HepG2 (cell line): ENCODE measurements around the gene DPM2. TPM values are rescaled to one million over a fixed set of nuclear protein-coding genes. Genes with fewer than 3 reads are reported as not detected.

Source experiments
- ADNP ChIP-seq: sonication (generic); formaldehyde crosslinking; IDR thresholded peaks from 2 replicates; pipeline ENCODE4 v1.4.0; 2020; ENCODE audit warnings: missing genetic modification reagents
- AKAP8 ChIP-seq: sonication (generic); formaldehyde crosslinking; IDR thresholded peaks from 2 replicates; pipeline ENCODE4 v1.5.1; 2020; ENCODE audit warnings: mild to moderate bottlenecking, missing genetic modification reagents
- HOXA5 ChIP-seq: sonication (generic); formaldehyde crosslinking; IDR thresholded peaks from 2 replicates; pipeline ENCODE4 v1.4.0; 2020; ENCODE audit warnings: missing genetic modification reagents
- IRF2 ChIP-seq: IDR thresholded peaks from 2 replicates; pipeline ENCODE4 v1.6.1; 2018; ENCODE audit warnings: missing genetic modification reagents, missing compliant biosample characterization
- KDM1A ChIP-seq: IDR thresholded peaks from 2 replicates; pipeline ENCODE4 v1.6.1; 2016; ENCODE audit warnings: missing compliant biosample characterization
- KLF11 ChIP-seq: IDR thresholded peaks from 2 replicates; pipeline ENCODE4 v1.6.1; 2016; ENCODE audit warnings: missing compliant biosample characterization
- SAP130 ChIP-seq: IDR thresholded peaks from 2 replicates; pipeline ENCODE4 v1.6.1; 2016; ENCODE audit warnings: low read depth
- ZBTB42 ChIP-seq: sonication (generic); formaldehyde crosslinking; IDR thresholded peaks from 2 replicates; pipeline ENCODE4 v1.5.0; 2020; ENCODE audit warnings: mild to moderate bottlenecking, missing genetic modification reagents
- ZFYVE20 ChIP-seq: sonication (generic); formaldehyde crosslinking; IDR thresholded peaks from 2 replicates; pipeline ENCODE4 v1.8.0; 2023; ENCODE audit warnings: low read depth, mild to moderate bottlenecking, moderate library complexity, missing genetic modification reagents, borderline replicate concordance
- ZNF121 ChIP-seq: sonication (generic); formaldehyde crosslinking; IDR thresholded peaks from 2 replicates; pipeline ENCODE4 v1.5.0; 2020; ENCODE audit warnings: mild to moderate bottlenecking, missing genetic modification reagents
- ZNF224 ChIP-seq: sonication (generic); formaldehyde crosslinking; IDR thresholded peaks from 2 replicates; pipeline ENCODE4 v1.5.0; 2020; ENCODE audit warnings: mild to moderate bottlenecking, missing genetic modification reagents
- ZNF546 ChIP-seq: sonication (generic); formaldehyde crosslinking; conservative IDR thresholded peaks from 2 replicates; pipeline ENCODE4 v1.8.1; 2023; ENCODE audit warnings: mild to moderate bottlenecking, missing genetic modification reagents
- ZNF713 ChIP-seq: sonication (generic); formaldehyde crosslinking; IDR thresholded peaks from 2 replicates; pipeline ENCODE4 v1.4.0; 2020; ENCODE audit warnings: mild to moderate bottlenecking, missing genetic modification reagents
- polyA plus RNA-seq, 8 experiments: library from polyadenylated mRNA; depleted of rRNA in 3 of 8; stranded (reverse) in 7 of 8; unstranded in 1 of 8; fragments of >200 nt; fragmentation: Illumina TruSeq in 4 of 8; extraction: Trizol in 4 of 8; gene quantifications; 2 replicates each; pipeline versions ENCODE4 v1.2.1 to v1.2.3, GENCODE V29; 2011 to 2016; ENCODE audit warnings: low read depth in 4 of 8, missing spikeins in 1 of 8, mixed read lengths in 1 of 8; ENCODE audit not compliant: insufficient read depth in 1 of 8
- total RNA-seq, 5 experiments: library from RNA; depleted of rRNA; stranded (reverse); fragments of >200 nt; fragmentation: Illumina TruSeq; extraction: Trizol; gene quantifications; 2 replicates each; pipeline ENCODE4 v1.2.3, GENCODE V29; 2016; ENCODE audit warnings: low read depth in 1 of 5
- TF ChIP-seq, protein P1 (sequence below): IDR thresholded peaks from 2 replicates; pipeline ENCODE4 v1.6.1; 2016; ENCODE audit warnings: control low read depth
- TF ChIP-seq, protein P2 (sequence below): sonication (generic); formaldehyde crosslinking; IDR thresholded peaks from 2 replicates; pipeline ENCODE4 v1.8.0; 2022; ENCODE audit warnings: mild to moderate bottlenecking, missing genetic modification reagents, borderline replicate concordance
- TF ChIP-seq, protein P3 (sequence below): sonication (generic); formaldehyde crosslinking; IDR thresholded peaks from 2 replicates; pipeline ENCODE4 v1.5.1; 2020; ENCODE audit warnings: mild to moderate bottlenecking, missing genetic modification reagents, moderate library complexity
- TF ChIP-seq, protein P4 (sequence below): sonication (generic); formaldehyde crosslinking; IDR thresholded peaks from 2 replicates; pipeline ENCODE4 v1.9.0; 2021; ENCODE audit warnings: missing genetic modification reagents, borderline replicate concordance
- TF ChIP-seq, protein P5 (sequence below): IDR thresholded peaks from 2 replicates; pipeline ENCODE4 v1.6.1; 2012; ENCODE audit warnings: low read length, improper control_type of control experiment

Gene DPM2
- total and polyA plus RNA-seq, 2 of the 13 experiments (the other 11 are each of a cell fraction or from before 2014, with no cell fraction given) = 24.8 to 35.3 TPM

DNA sequence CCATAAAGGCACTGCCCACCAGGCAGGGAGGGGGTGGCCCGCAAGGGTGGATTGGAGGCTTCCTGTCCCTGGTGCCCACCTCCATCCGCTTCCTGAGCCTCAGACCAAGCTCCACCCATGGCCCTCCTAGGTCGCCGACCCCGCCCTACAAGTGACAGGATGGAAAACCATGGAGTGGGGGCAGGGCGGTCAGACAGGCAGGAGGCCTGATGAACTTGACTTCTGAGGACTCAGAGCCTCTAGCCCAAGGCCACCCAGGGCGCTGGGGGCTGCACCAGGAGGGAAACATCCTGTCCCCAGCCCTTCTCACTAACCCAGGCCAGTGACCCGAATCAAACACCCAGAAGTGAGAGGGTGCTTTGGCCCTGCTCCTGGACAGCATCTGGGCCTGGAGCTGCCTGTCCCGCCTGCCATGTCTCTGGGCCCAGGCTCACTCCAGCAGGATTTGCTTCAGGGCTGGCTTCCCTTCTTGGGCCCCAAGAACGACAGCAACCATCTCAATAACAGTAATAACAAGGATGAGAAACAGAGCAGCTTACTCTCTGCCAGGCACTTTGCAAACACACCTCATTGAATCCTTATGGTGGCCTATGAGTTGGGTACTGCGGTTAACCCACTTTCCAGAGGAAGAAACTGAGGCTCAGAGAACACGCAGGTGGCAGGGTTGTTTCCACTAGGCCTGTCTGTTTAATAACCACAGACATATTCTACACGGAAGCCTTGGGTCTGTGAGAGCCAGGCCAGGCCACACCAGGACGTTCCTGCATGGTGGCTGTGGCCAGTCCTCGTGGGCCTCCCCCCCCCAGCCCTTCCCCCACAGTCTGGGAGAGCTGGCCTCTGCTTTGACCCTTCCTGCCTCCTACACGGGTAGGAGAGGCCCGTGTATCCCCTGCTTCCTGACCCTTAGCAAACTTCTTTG lies 33.8 kb downstream of the DPM2 start (continued):
- TF ChIP-seq, protein P1, sequence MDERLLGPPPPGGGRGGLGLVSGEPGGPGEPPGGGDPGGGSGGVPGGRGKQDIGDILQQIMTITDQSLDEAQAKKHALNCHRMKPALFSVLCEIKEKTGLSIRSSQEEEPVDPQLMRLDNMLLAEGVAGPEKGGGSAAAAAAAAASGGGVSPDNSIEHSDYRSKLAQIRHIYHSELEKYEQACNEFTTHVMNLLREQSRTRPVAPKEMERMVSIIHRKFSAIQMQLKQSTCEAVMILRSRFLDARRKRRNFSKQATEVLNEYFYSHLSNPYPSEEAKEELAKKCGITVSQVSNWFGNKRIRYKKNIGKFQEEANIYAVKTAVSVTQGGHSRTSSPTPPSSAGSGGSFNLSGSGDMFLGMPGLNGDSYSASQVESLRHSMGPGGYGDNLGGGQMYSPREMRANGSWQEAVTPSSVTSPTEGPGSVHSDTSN = peak; percentile 42; the same call in 1 of the 2 replicates
- TF ChIP-seq, protein P2, sequence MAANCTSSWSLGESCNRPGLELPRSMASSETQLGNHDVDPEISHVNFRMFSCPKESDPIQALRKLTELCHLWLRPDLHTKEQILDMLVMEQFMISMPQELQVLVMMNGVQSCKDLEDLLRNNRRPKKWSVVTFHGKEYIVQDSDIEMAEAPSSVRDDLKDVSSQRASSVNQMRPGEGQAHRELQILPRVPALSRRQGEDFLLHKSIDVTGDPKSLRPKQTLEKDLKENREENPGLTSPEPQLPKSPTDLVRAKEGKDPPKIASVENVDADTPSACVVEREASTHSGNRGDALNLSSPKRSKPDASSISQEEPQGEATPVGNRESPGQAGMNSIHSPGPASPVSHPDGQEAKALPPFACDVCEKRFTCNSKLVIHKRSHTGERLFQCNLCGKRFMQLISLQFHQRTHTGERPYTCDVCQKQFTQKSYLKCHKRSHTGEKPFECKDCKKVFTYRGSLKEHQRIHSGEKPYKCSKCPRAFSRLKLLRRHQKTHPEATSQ (CRISPR knock-in tag) = no peak
- TF ChIP-seq SAP130 = peak; percentile 95
- TF ChIP-seq ZNF546 (CRISPR knock-in tag) = no peak
- no peak for TF ChIP-seq ZNF713
- no peak for TF ChIP-seq ZNF121
- TF ChIP-seq, protein P3, sequence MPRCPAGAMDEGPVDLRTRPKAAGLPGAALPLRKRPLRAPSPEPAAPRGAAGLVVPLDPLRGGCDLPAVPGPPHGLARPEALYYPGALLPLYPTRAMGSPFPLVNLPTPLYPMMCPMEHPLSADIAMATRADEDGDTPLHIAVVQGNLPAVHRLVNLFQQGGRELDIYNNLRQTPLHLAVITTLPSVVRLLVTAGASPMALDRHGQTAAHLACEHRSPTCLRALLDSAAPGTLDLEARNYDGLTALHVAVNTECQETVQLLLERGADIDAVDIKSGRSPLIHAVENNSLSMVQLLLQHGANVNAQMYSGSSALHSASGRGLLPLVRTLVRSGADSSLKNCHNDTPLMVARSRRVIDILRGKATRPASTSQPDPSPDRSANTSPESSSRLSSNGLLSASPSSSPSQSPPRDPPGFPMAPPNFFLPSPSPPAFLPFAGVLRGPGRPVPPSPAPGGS (CRISPR knock-in tag) = peak; percentile 70; the same call in 1 of the 2 replicates
- TF ChIP-seq, protein P4, sequence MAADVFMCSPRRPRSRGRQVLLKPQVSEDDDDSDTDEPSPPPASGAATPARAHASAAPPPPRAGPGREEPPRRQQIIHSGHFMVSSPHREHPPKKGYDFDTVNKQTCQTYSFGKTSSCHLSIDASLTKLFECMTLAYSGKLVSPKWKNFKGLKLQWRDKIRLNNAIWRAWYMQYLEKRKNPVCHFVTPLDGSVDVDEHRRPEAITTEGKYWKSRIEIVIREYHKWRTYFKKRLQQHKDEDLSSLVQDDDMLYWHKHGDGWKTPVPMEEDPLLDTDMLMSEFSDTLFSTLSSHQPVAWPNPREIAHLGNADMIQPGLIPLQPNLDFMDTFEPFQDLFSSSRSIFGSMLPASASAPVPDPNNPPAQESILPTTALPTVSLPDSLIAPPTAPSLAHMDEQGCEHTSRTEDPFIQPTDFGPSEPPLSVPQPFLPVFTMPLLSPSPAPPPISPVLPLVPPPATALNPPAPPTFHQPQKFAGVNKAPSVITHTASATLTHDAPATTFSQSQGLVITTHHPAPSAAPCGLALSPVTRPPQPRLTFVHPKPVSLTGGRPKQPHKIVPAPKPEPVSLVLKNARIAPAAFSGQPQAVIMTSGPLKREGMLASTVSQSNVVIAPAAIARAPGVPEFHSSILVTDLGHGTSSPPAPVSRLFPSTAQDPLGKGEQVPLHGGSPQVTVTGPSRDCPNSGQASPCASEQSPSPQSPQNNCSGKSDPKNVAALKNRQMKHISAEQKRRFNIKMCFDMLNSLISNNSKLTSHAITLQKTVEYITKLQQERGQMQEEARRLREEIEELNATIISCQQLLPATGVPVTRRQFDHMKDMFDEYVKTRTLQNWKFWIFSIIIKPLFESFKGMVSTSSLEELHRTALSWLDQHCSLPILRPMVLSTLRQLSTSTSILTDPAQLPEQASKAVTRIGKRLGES (CRISPR knock-in tag) = no peak
- 0 out of 2 replicates have a peak, but pooled peaks have one; percentile 77 for TF ChIP-seq AKAP8 (CRISPR knock-in tag)
- no peak for TF ChIP-seq ADNP (CRISPR knock-in tag)
- no peak for TF ChIP-seq ZBTB42
- TF ChIP-seq KDM1A (CRISPR knock-in tag) = 0 out of 2 replicates have a peak, but pooled peaks have one; percentile 5
- peak; percentile 67; the same call in 1 of the 2 replicates for TF ChIP-seq HOXA5 (CRISPR knock-in tag)
- TF ChIP-seq, protein P5, sequence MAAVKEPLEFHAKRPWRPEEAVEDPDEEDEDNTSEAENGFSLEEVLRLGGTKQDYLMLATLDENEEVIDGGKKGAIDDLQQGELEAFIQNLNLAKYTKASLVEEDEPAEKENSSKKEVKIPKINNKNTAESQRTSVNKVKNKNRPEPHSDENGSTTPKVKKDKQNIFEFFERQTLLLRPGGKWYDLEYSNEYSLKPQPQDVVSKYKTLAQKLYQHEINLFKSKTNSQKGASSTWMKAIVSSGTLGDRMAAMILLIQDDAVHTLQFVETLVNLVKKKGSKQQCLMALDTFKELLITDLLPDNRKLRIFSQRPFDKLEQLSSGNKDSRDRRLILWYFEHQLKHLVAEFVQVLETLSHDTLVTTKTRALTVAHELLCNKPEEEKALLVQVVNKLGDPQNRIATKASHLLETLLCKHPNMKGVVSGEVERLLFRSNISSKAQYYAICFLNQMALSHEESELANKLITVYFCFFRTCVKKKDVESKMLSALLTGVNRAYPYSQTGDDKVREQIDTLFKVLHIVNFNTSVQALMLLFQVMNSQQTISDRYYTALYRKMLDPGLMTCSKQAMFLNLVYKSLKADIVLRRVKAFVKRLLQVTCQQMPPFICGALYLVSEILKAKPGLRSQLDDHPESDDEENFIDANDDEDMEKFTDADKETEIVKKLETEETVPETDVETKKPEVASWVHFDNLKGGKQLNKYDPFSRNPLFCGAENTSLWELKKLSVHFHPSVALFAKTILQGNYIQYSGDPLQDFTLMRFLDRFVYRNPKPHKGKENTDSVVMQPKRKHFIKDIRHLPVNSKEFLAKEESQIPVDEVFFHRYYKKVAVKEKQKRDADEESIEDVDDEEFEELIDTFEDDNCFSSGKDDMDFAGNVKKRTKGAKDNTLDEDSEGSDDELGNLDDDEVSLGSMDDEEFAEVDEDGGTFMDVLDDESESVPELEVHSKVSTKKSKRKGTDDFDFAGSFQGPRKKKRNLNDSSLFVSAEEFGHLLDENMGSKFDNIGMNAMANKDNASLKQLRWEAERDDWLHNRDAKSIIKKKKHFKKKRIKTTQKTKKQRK = no peak
- TF ChIP-seq IRF2 (CRISPR knock-in tag) = peak; percentile 78
- no peak for TF ChIP-seq KLF11
- TF ChIP-seq ZNF224 = no peak
- no peak for TF ChIP-seq ZFYVE20 (CRISPR knock-in tag)
